Endometrial microvascular endothelial cells (primary cell): ENCODE data around the gene DMRTC2. TPM values are rescaled to one million over a fixed set of nuclear protein-coding genes. Genes with fewer than 3 reads are reported as not detected.

Experiments used
- in situ Hi-C: cut with HindIII; loops from 2 replicates; pipeline ENCODE4 v1.10.0; 2017; ENCODE audit warnings: low sequenced_read_pairs, low pct_unique_long_range_greater_than_20kb; ENCODE audit errors: inconsistent ontology term
- total RNA-seq: library from RNA; depleted of rRNA; stranded (reverse); fragments of >200 nt; gene quantifications from one replicate; pipeline ENCODE4 v1.2.3, GENCODE V29; 2015; ENCODE audit errors: inconsistent ontology term

The DMRTC2 gene
- not detected for total RNA-seq

- in situ Hi-C loops = no loop called here
Measured at GRCh38 chr19:41845001-41845050, at the start of gene DMRTC2. DMRTC2 (plus strand) TSS chr19:41845042; CDS start chr19:41847429, 2,387 bp downstream.

GRCh38 chr19:41796362-41796761 lies 48.5 kb upstream of the DMRTC2 start, which contains the start of gene CEACAM3:
CEACAM3 (plus strand) TSS chr19:41796587; CDS start chr19:41796678, 91 bp downstream.
- in situ Hi-C loops = no loop called here

GRCh38 chr19:41796901-41797300 lies 47.9 kb upstream of the DMRTC2 start:
- in situ Hi-C loops = no loop called here

DNA sequence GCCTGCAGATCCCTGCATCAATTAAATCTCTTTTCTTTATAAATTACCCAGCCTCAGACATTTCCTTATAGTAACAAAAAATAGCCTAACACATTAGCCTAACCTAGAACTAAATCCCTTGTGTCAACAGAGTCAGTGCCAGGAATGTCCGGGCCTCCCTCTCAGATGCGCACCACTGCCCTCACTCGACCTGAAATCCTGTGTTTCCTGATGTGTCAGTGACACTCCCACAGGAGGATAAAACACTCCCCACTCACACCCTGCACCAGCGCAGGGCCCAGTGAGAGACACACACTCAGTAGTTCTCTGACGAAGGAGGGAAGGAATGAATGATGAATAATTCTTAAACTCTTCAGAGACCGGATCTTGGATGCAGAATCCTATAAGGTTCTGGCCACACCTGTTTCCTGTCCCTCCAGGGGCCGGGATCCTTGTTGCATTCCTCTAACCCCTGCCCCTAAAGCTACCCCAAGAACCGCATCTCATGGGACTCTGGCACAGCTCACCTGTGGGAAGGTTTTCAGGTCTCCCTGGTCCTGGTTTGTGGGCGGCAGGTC lies 45.3 kb upstream of the DMRTC2 start:
- in situ Hi-C loops = no loop called here

DNA sequence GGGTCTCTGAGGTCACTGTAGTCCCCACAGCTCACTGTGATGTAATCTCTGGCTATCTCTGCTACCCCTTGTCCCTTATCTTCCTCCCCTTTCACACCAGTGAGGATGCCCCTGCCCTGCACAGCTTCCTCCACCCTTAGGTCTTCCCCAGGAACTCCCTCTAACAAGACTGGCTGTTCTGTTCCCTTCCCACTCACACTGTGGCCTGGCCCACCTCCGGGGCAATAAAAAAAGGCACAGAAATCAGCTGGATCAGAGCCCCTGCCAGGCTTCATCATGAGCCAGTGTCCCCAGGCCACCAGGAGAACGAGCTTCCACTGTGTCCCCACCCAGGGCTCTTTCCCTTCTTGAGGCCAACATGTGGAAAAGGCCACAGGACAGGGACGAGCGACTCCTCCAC lies 43.8 kb upstream of the DMRTC2 start:
- in situ Hi-C loops = no loop called here

DNA sequence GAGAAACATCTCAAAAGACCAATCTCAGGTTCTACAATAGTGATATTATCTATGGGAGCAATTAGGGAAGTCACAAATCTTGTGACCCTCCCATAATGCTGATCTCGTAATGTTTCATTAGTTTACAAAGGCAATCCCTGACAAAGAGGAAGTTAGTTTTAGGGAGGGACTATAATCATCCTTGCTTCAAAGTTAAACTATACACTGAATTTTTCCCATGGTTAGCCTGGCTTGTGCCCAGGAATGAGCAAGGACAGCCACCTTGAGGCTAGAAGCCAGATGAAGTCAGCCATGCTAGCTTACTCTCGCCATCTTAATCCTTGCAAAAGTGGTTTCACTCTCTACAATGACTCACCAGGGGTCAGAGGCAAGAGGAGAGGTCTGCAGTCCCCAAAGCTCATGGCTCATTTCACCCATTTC lies 43.0 kb upstream of the DMRTC2 start:
- in situ Hi-C loops = no loop called here

DNA sequence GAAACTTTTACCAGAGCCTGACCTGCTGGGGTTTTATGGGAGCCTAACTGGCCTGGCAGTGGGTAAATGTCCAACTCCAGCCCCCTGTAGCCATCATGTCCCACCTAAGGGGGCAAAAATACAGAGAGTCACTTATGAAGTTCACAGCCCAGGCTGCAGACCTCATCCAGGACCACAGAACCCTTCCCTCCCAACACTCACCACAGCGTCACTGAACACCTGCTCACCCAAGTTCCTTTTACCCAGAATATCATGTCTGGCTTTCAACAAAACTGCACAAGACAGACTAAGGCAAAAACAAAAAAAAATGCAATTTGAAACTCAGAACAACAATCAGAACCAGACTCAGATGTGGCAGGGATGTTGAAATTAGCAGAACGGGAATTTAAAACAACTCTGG lies 42.1 kb upstream of the DMRTC2 start:
- in situ Hi-C loops = no loop called here

DNA sequence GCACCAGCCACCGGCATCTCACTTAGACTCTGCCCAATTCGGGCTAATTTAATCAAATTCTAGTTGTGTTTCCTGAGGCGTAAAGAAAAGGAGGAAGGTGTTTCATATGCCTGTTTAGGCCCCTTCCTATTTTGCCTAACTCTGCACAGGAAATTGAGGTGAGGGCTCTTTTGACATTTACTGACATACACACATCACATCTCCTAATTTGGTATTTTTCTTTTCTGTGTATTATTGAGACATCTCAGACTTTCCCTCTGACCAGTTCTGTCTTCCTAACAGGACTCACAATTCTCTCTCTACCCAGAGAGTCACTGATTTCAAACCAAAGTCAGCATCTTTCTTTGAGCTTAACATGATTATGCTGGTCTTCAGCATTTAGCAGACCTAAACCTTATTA lies 40.5 kb upstream of the DMRTC2 start:
- in situ Hi-C loops = no loop called here

DNA sequence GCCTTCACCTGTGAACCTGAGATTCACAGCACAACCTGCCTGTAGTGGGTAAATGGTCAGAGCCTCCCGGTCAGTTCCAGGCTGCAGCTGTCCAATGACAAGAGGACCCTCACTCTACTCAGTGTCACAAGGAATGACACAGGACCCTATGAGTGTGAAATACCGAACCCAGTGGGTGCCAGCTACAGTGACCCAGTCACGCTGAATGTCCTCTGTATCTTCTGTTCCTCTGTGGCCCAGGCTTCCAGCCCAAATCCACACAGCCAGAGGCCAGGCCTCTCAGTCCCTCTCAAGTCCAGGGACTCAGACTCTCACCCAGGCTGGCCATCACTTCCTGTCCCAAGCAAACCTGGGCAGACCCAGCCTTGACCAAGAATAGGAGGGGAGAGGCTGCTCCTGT lies 37.7 kb upstream of the DMRTC2 start:
- in situ Hi-C loops = no loop called here

GRCh38 chr19:41808663-41809566 lies 35.9 kb upstream of the DMRTC2 start:
- in situ Hi-C loops = no loop called here

DNA sequence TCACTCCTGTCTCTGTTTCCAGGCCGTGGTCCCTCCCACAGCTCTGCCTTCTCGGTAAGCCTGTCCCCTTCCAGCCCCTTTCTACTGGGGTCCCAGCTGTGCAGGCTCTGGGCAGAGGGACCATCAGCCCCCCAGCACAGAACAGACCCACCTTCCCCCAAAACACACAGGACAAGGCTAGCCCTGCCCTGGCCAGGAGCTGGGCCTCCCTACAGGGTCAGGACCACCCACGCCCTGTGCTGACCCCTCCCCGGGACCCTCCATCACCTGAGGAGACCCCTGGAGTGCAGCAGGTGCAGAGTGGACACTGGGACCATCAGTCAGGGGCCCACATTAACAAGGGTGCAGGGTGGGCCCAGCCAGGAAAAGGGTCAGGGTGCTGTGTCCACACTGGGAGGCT lies 34.5 kb upstream of the DMRTC2 start:
- in situ Hi-C loops = no loop called here

DNA sequence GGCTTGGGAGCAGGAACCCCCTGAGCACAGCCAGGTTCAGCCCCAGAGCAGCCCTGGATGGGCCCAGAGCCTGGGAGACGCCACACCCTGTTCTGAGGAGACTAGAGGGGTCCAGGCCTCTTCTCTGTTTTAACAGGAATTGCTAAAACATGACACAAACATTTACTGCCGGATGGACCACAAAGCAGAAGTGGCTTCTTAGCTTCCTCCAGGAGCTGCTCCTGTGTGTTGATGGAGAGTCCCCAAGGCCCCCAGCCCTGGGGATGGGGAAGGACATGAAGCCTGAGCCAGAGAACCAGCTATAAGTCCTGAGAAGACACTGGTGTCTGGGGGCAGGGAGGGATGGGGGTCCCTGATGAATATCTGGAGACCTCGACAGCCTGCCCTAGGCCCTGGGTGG lies 33.8 kb upstream of the DMRTC2 start:
- in situ Hi-C loops = no loop called here

DNA sequence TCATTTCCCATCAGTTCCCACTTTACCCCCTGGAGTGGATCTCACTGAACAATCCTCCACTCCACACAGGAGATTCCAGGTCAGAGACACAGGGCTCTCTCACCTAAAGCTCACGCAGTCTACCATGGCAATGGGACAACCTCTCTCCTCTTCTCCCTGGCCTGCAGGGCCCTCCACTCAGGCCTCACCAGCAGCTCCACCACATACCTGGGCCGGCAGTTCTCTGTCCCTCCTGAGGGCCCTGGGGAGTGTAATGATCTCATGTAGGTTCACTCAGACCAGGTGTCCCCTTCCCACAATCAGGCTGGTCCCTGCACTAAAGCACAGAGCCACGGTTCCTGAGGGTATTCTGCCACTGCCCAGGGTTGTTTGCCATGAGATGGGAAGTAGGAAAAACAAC lies 32.9 kb upstream of the DMRTC2 start:
- in situ Hi-C loops = no loop called here

GRCh38 chr19:41813911-41814310 lies 30.9 kb upstream of the DMRTC2 start:
- in situ Hi-C loops = no loop called here

- in situ Hi-C loops = no loop called here
Measured at GRCh38 chr19:41815301-41815700, 29.5 kb upstream of the DMRTC2 start.

GRCh38 chr19:41816761-41817160 lies 28.1 kb upstream of the DMRTC2 start:
- in situ Hi-C loops = no loop called here

GRCh38 chr19:41821003-41821735 lies 23.7 kb upstream of the DMRTC2 start:
- in situ Hi-C loops = no loop called here

DNA sequence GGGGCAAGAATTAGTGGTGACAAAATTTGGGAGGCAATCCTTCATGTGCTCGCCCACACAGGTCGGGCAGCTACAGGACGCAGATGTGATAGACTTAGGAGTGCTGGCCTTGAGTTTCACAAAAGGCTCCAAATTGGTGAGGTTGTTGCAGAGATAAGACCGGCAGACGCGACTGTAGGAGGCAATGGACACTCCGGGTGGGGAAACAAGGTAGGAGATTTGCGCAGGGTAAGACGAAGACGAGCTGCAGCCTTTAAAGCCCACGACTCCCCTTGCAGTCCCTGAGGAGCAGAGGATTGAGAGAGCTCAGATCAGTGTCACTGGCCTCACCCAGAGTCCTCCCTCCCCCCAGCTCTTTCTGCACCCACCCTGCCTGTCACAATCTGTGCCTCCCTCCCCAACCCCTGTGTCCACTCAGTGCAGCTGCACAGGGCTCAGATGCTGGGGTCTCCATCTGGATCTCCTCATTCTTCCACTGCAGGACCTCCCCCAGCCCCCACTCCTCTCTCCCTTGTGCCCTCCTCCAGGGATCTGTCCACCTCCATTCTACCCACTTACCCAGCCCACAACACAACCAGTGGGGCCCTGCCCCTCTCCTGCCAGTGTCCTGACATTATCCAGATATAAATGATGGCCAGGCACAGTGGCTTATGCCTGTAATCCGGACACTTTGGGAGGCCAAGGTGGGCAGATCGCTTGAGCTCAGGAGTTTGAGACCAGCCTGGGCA lies 6.7 kb upstream of the DMRTC2 start:
- in situ Hi-C loops = no loop called here

DNA sequence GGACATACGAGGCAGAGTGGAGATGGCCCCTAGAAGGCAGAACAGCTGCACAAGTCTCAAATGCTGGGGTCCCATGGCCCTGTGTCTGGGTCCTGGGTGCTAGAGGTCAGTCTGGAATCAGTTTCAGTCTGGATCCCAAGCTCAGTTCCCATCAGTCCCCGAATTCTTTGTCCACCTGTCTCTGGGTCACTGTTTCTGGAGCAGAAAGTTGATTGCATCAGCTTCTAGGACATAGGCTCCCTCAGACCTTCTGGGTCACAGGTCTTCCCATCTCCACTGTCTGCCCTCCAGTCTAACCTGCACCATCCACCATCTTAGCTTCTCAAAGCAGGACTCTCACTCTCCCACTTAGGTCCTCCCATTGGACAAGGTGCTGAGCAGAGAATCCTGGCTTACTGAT lies 5.6 kb upstream of the DMRTC2 start:
- in situ Hi-C loops = no loop called here

DNA sequence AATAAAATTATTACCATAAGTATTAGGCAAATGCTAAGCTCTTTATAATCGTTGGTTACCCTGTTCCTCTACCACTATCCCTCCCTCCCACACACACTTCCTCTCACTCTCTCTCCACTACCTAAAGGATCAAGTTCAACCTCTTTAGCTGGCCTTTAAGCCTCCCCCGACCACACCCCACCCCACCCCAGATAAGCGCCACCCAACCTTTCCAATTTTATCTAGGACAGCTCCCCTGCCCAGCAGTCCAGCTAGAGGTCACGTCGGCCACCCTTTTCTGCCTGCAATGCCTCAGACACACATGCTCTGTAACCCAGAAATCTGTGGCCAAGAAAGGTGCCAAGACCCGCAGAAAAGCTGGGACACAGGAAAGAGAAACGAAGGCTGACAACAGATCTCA lies 1.5 kb upstream of the DMRTC2 start:
- in situ Hi-C loops = no loop called here
